ENCODE data around the gene XRCC4. TPM values are rescaled to one million over a fixed set of nuclear protein-coding genes. Genes with fewer than 3 reads are reported as not detected.

The XRCC4 gene
- total RNA-seq, 1 experiment from 2014 or later = 7.1 TPM

DNA sequence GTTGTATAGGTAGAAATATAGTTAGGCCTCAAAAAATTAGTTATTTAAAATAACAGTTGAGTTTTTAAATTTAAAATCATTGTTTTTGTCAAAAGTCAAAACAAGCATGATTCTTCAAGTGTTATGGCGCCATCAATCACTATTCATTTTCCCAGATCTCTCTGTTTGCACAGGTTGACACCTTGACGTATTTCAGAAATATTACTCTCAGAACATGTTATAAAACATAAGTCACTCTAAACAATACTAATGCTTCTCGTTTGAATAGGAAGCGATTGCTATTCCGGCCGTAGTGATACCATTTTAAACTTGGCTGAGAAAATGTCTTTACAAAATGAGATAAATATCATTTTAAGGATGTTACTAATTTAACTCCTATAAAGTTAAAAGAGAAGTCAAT is 268.1 kb downstream of the XRCC4 start:
- TF ChIP-seq, protein P1, sequence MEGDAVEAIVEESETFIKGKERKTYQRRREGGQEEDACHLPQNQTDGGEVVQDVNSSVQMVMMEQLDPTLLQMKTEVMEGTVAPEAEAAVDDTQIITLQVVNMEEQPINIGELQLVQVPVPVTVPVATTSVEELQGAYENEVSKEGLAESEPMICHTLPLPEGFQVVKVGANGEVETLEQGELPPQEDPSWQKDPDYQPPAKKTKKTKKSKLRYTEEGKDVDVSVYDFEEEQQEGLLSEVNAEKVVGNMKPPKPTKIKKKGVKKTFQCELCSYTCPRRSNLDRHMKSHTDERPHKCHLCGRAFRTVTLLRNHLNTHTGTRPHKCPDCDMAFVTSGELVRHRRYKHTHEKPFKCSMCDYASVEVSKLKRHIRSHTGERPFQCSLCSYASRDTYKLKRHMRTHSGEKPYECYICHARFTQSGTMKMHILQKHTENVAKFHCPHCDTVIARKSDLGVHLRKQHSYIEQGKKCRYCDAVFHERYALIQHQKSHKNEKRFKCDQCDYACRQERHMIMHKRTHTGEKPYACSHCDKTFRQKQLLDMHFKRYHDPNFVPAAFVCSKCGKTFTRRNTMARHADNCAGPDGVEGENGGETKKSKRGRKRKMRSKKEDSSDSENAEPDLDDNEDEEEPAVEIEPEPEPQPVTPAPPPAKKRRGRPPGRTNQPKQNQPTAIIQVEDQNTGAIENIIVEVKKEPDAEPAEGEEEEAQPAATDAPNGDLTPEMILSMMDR (IDR thresholded peaks at IDR 0.05; ENCODE audit: unreplicated experiment) = no peak
- DNase-seq (ENCODE audit: unreplicated experiment) = no peak
- intact Hi-C loops (cut with micrococcal nuclease) = no loop called here
- Mint-ChIP-seq H3K4me3 (ENCODE audit: unreplicated experiment) (no peak overlapping the region), H3K27ac (ENCODE audit: low read depth, unreplicated experiment) (no peak overlapping the region), H3K9me3 (ENCODE audit: unreplicated experiment) (peaks cover 24% of the 10 kb centered on the region), H3K4me1 (ENCODE audit: insufficient read depth, unreplicated experiment) (peaks cover 1% of the 10 kb centered on the region), H3K36me3 (ENCODE audit: insufficient read depth, unreplicated experiment) (no peaks in the 10 kb centered on the region), H3K27me3 (ENCODE audit: insufficient read depth, unreplicated experiment) (no peaks in the 10 kb centered on the region)
- POLR2A ChIA-PET = interaction anchor here (1.0 kb wide), 1 partner anchor 120 kb away, joined by 3 read pairs; no protein-coding TSS in a partner anchor
- BruUV-seq (replicated peaks) = no TSS peak
- CTCF ChIA-PET = no interaction called here

- Mint-ChIP-seq H3K27me3 (ENCODE audit: insufficient read depth, unreplicated experiment) (no peaks in the 10 kb centered on the region), H3K4me1 (ENCODE audit: insufficient read depth, unreplicated experiment) (no peaks in the 10 kb centered on the region), H3K27ac (ENCODE audit: low read depth, unreplicated experiment) (no peak overlapping the region), H3K9me3 (ENCODE audit: unreplicated experiment) (peaks cover 24% of the 10 kb centered on the region), H3K4me3 (ENCODE audit: unreplicated experiment) (no peak overlapping the region), H3K36me3 (ENCODE audit: insufficient read depth, unreplicated experiment) (no peaks in the 10 kb centered on the region)
- no peak for DNase-seq (ENCODE audit: unreplicated experiment)
- no TSS peak for BruUV-seq (replicated peaks)
- CTCF ChIA-PET = interaction anchor here (1.0 kb wide), 1 partner anchor 82 kb away, joined by 8 read pairs; no protein-coding TSS in a partner anchor
- POLR2A ChIA-PET = no interaction called here
- TF ChIP-seq, protein P1 (IDR thresholded peaks at IDR 0.05; ENCODE audit: unreplicated experiment) = no peak
- intact Hi-C loops (cut with micrococcal nuclease) = no loop called here
Observed at GRCh38 chr5:83348281-83348780, 271.0 kb downstream of the XRCC4 start.

DNA sequence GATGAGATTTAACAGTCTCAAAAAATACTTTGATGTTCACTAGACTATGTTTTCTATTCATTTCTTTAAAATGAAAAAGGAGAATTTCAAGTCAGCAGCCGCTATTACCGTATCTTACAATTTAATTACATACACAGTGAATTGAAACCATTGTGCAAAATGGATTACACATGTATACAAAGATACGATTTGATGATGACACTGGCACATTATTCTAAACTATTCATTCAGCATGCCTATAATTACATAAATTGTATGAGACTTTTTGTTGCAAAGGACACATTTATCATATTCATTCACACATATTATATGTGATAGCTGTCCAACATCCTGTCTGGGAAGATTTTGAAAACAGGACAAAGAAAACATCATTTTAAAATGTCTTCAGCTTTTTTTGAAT is 275.9 kb downstream of the XRCC4 start:
- Mint-ChIP-seq H3K36me3 (ENCODE audit: insufficient read depth, unreplicated experiment) (no peaks in the 10 kb centered on the region), H3K4me3 (ENCODE audit: unreplicated experiment) (no peak overlapping the region), H3K9me3 (ENCODE audit: unreplicated experiment) (peaks cover 15% of the 10 kb centered on the region), H3K4me1 (ENCODE audit: insufficient read depth, unreplicated experiment) (no peaks in the 10 kb centered on the region), H3K27me3 (ENCODE audit: insufficient read depth, unreplicated experiment) (no peaks in the 10 kb centered on the region), H3K27ac (ENCODE audit: low read depth, unreplicated experiment) (no peak overlapping the region)
- ChIA-PET POLR2A (no interaction called here), CTCF (no interaction called here)
- intact Hi-C loops (cut with micrococcal nuclease) = no loop called here
- TF ChIP-seq, protein P1 (IDR thresholded peaks at IDR 0.05; ENCODE audit: unreplicated experiment) = no peak
- DNase-seq (ENCODE audit: unreplicated experiment) = no peak
- BruUV-seq (replicated peaks) = no TSS peak

DNA sequence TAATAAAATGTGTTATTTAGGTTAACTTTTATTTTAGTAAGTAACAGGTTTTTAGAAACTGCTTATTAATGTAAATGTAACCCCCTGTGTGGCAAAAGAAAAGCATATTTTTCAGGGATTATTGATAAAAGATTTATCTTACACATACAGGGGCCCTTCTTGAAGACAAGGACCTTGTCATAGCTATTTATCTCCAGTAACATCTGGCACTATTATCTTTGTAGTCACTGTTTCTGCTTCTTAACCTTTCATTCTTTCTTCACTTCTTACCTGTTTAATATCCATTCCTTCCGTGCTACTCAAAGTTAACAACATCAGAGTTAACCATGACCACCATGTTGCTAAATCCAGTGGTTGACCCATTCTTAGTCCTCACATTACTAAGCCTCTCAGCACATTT is 276.4 kb downstream of the XRCC4 start:
- intact Hi-C loops (cut with micrococcal nuclease) = no loop called here
- Mint-ChIP-seq H3K27me3 (ENCODE audit: insufficient read depth, unreplicated experiment) (no peaks in the 10 kb centered on the region), H3K4me1 (ENCODE audit: insufficient read depth, unreplicated experiment) (no peaks in the 10 kb centered on the region), H3K9me3 (ENCODE audit: unreplicated experiment) (peaks cover 13% of the 10 kb centered on the region), H3K36me3 (ENCODE audit: insufficient read depth, unreplicated experiment) (no peaks in the 10 kb centered on the region), H3K4me3 (ENCODE audit: unreplicated experiment) (no peak overlapping the region), H3K27ac (ENCODE audit: low read depth, unreplicated experiment) (no peak overlapping the region)
- no peak for DNase-seq (ENCODE audit: unreplicated experiment)
- BruUV-seq (replicated peaks) = no TSS peak
- TF ChIP-seq, protein P1 (IDR thresholded peaks at IDR 0.05; ENCODE audit: unreplicated experiment) = no peak
- CTCF ChIA-PET = no interaction called here
- POLR2A ChIA-PET = no interaction called here

All from MCF 10A (cell line).